ENCODE results near the gene RDH13. TPM values are rescaled to one million over a fixed set of nuclear protein-coding genes. Genes with fewer than 3 reads are reported as not detected.
"Not testable (repeated sequence)": the region's sequence is repeated elsewhere in the genome, so short reads cannot be mapped to it uniquely, and the experiment has no call there.

The RDH13 gene
- total RNA-seq, 1 donor from 2014 or later, result 12.0 TPM

DNA sequence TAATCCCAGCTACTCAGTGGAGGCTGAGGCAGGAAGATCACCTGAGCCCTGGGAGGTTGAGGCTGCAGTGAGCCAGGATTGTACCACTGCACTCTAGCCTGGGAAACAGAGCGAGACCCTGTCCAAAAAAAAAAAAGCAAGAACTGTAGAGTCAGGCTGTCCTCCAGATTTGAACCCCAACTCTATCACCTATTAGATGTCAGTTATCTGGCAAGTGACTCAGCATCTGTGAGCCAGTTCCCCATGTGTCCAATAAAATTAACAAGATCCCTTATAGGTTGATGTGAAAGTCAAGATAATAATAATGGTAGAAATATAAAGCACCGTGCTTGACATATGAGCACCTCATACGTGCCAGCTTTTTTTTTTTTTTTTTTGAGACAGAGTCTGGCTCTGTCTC is 46.9 kb downstream of the RDH13 start:
- no peaks in the 10 kb centered on the region for H3K9me3 Mint-ChIP-seq (ENCODE audit: low read depth)

GRCh38 chr19:55015126-55015525 is 47.8 kb downstream of the RDH13 start:
- no peak overlapping the region for H3K27ac Mint-ChIP-seq
- H3K9me3 Mint-ChIP-seq (ENCODE audit: low read depth), result no peaks in the 10 kb centered on the region
- peaks cover 32% of the 10 kb centered on the region for H3K27me3 Mint-ChIP-seq
- no peak overlapping the region for H3K4me3 Mint-ChIP-seq (ENCODE audit: low read depth)
- DNase-seq (ENCODE audit: low spot score, unreplicated experiment), result no peak
- no peaks in the 10 kb centered on the region for H3K4me1 Mint-ChIP-seq (ENCODE audit: low read depth)
- H3K36me3 Mint-ChIP-seq (ENCODE audit: insufficient read depth), result no peaks in the 10 kb centered on the region
- TF ChIP-seq CTCF (IDR thresholded peaks at IDR 0.05; ENCODE audit: unreplicated experiment), result no peak

More for the DNA sequence above, 46.9 kb downstream of the RDH13 start:
- Mint-ChIP-seq H3K27ac (no peak overlapping the region), H3K4me1 (ENCODE audit: low read depth) (no peaks in the 10 kb centered on the region), H3K36me3 (ENCODE audit: insufficient read depth) (no peaks in the 10 kb centered on the region), H3K27me3 (peaks cover 24% of the 10 kb centered on the region), H3K4me3 (ENCODE audit: low read depth) (no peak overlapping the region)
- DNase-seq (ENCODE audit: low spot score, unreplicated experiment), result no peak
- TF ChIP-seq CTCF (IDR thresholded peaks at IDR 0.05; ENCODE audit: unreplicated experiment), result no peak

GRCh38 chr19:55014714-55015113 is 48.2 kb downstream of the RDH13 start:
- no peaks in the 10 kb centered on the region for H3K9me3 Mint-ChIP-seq (ENCODE audit: low read depth)
- no peaks in the 10 kb centered on the region for H3K4me1 Mint-ChIP-seq (ENCODE audit: low read depth)
- no peak overlapping the region for H3K4me3 Mint-ChIP-seq (ENCODE audit: low read depth)
- TF ChIP-seq CTCF (IDR thresholded peaks at IDR 0.05; ENCODE audit: unreplicated experiment), result no peak
- peaks cover 35% of the 10 kb centered on the region for H3K27me3 Mint-ChIP-seq
- DNase-seq (ENCODE audit: low spot score, unreplicated experiment), result no peak
- no peak overlapping the region for H3K27ac Mint-ChIP-seq
- H3K36me3 Mint-ChIP-seq (ENCODE audit: insufficient read depth), result no peaks in the 10 kb centered on the region

DNA sequence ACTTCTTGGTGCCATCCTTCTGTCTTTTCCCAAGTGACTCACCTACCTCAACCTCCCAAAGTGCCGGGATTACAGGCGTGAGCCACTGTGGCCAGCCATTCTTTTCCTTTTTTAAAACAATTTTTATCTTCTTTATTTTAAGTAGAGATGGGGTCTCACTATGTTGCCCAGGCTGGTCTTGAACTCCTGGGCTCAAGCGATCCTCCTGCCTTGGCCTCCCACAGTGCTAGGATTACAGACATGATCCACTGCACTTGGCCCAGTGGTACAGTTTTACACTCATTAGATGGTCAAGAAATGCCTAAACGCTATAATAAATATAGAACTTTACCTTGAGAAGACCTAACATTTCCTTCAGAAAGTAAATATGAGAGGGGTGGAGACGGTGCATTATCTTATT is 49.4 kb downstream of the RDH13 start:
- no peaks in the 10 kb centered on the region for H3K4me1 Mint-ChIP-seq (ENCODE audit: low read depth)
- H3K27me3 Mint-ChIP-seq, result peaks cover 46% of the 10 kb centered on the region
- H3K27ac Mint-ChIP-seq, result no peak overlapping the region
- no peak for DNase-seq (ENCODE audit: low spot score, unreplicated experiment)
- no peak overlapping the region for H3K4me3 Mint-ChIP-seq (ENCODE audit: low read depth)
- H3K36me3 Mint-ChIP-seq (ENCODE audit: insufficient read depth), result no peaks in the 10 kb centered on the region
- no peaks in the 10 kb centered on the region for H3K9me3 Mint-ChIP-seq (ENCODE audit: low read depth)
- TF ChIP-seq CTCF (IDR thresholded peaks at IDR 0.05; ENCODE audit: unreplicated experiment), result no peak

- H3K27ac Mint-ChIP-seq, result no peak overlapping the region
- H3K27me3 Mint-ChIP-seq, result peaks cover 59% of the 10 kb centered on the region
- TF ChIP-seq CTCF (IDR thresholded peaks at IDR 0.05; ENCODE audit: unreplicated experiment), result no peak
- no peaks in the 10 kb centered on the region for H3K9me3 Mint-ChIP-seq (ENCODE audit: low read depth)
- DNase-seq (ENCODE audit: low spot score, unreplicated experiment), result no peak
- H3K36me3 Mint-ChIP-seq (ENCODE audit: insufficient read depth), result no peaks in the 10 kb centered on the region
- no peak overlapping the region for H3K4me3 Mint-ChIP-seq (ENCODE audit: low read depth)
- H3K4me1 Mint-ChIP-seq (ENCODE audit: low read depth), result no peaks in the 10 kb centered on the region
These were observed 50.6 kb downstream of the RDH13 start for GRCh38 chr19:55012306-55012705.

DNA sequence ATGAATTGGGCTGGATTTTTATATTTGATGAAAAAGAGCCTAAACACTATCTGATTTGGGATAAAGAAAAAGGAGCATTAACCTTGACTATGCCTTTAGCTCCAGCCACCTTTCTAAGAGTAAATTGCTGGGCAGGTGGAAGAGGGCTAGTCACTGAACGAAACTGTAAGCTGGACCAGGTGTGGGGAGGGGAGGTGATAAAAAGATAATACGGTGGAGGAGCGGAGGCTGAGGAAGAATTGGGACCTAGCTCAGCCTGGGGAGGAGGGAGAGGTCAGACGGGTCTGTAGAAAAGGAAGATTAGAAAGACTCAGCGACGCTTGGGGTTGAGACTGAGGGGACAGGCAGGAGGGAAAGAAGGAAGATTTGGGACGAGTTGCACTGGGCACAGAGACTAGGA is 52.4 kb downstream of the RDH13 start:
- H3K4me3 Mint-ChIP-seq (ENCODE audit: low read depth); H3K4me1 Mint-ChIP-seq (ENCODE audit: low read depth); H3K9me3 Mint-ChIP-seq (ENCODE audit: low read depth); H3K27ac Mint-ChIP-seq; DNase-seq (ENCODE audit: low spot score, unreplicated experiment); H3K36me3 Mint-ChIP-seq (ENCODE audit: insufficient read depth): not testable (repeated sequence)
- H3K27me3 Mint-ChIP-seq, result peaks cover 67% of the 10 kb centered on the region

GRCh38 chr19:55008781-55009180 is 54.2 kb downstream of the RDH13 start:
- H3K27ac Mint-ChIP-seq; H3K4me1 Mint-ChIP-seq (ENCODE audit: low read depth); DNase-seq (ENCODE audit: low spot score, unreplicated experiment); H3K9me3 Mint-ChIP-seq (ENCODE audit: low read depth); H3K4me3 Mint-ChIP-seq (ENCODE audit: low read depth): not testable (repeated sequence)
- Mint-ChIP-seq H3K36me3 (ENCODE audit: insufficient read depth) (peaks cover 11% of the 10 kb centered on the region), H3K27me3 (peaks cover 63% of the 10 kb centered on the region)

- Mint-ChIP-seq H3K36me3 (ENCODE audit: insufficient read depth) (peaks cover 12% of the 10 kb centered on the region), H3K27me3 (peaks cover 60% of the 10 kb centered on the region)
- H3K27ac Mint-ChIP-seq; H3K4me1 Mint-ChIP-seq (ENCODE audit: low read depth); H3K4me3 Mint-ChIP-seq (ENCODE audit: low read depth); H3K9me3 Mint-ChIP-seq (ENCODE audit: low read depth); DNase-seq (ENCODE audit: low spot score, unreplicated experiment): not testable (repeated sequence)
These were observed 54.8 kb downstream of the RDH13 start for GRCh38 chr19:55008189-55008588.

DNA sequence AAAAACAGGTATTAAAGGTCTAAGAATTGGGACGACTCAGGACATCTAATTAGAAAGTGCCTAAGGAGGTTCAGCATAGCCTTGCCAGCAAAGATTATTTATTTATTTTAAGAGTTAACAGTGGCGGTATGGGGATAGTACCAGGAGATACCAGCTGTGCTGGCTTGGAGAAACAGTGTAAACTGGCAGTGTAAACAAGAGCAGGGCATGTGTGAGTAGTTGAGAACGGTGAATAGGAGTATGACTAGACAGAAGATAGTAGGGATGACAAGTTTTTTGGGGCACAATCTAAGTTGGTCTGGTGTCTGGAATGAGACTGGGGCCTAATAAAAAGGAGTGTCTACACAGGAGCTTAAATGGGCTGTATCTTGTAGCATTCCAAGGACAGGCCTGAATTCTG is 55.4 kb downstream of the RDH13 start:
- Mint-ChIP-seq H3K27me3 (peaks cover 59% of the 10 kb centered on the region), H3K36me3 (ENCODE audit: insufficient read depth) (peaks cover 12% of the 10 kb centered on the region)
- not testable (repeated sequence) for H3K9me3 Mint-ChIP-seq (ENCODE audit: low read depth); DNase-seq (ENCODE audit: low spot score, unreplicated experiment); H3K4me1 Mint-ChIP-seq (ENCODE audit: low read depth); H3K27ac Mint-ChIP-seq; H3K4me3 Mint-ChIP-seq (ENCODE audit: low read depth)
